ENCODE results near the gene PPCDC. TPM values are rescaled to one million over a fixed set of nuclear protein-coding genes. Genes with fewer than 3 reads are reported as not detected.
A peak's percentile ranks its signal among the peaks of the same experiment; 100 is the strongest.
"Not testable (repeated sequence)": the region's sequence is repeated elsewhere in the genome, so short reads cannot be mapped to it uniquely, and the experiment has no call there.

Gene PPCDC
- total and polyA plus RNA-seq, 8 donors, result 7.9 to 21.3 (median 10.1) TPM

GRCh38 chr15:75076277-75076676, 52.9 kb downstream of the PPCDC start:
- ATAC-seq (no peak), DNase-seq (no peak), FAIRE-seq (no peak)
- Histone ChIP-seq H3K27ac (no peak overlapping the region), H3K4me3 (no peak overlapping the region), H3K27me3 (no peaks in the 10 kb centered on the region), H3K36me3 (no peaks in the 10 kb centered on the region), H3K4me1 (no peaks in the 10 kb centered on the region), H3K9me3 (no peaks in the 10 kb centered on the region)
- TF ChIP-seq CTCF (IDR thresholded peaks at IDR 0.05), result no peak
- intact Hi-C loops (cut with DNase I), result no loop called here
- WGBS, 2 donors, result 88 to 89% methylated on average over 2 of the region's 2 CpGs

DNA sequence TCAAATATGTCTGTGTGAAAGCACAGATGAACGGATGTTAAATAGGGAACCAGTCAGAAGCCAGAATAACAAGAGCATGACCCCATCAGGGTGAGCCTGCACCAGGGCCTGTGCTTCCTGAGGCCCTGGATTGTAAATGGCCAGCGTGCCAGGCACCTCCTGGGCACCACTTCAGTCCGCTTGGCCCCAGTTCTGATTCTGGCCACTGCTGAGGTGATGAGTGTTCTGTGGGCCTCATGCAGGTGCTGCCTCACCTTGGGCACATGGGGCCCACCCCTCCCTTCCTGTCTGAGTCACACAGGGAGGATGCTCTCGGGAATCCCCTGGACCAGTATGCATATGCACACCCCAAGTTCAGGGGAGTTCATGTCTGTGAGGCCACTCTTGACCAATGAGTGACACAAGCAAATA, 54.2 kb downstream of the PPCDC start:
- H3K4me3 ChIP-seq; DNase-seq; H3K36me3 ChIP-seq; H3K27ac ChIP-seq; H3K4me1 ChIP-seq; H3K9me3 ChIP-seq; FAIRE-seq; H3K27me3 ChIP-seq; intact Hi-C loops (cut with DNase I): not testable (repeated sequence)
- 91% methylated on average over 4 of the region's 4 CpGs for WGBS, 2 donors
- peak in 2 of 4 donors; percentile 32 to 48 for ATAC-seq

DNA sequence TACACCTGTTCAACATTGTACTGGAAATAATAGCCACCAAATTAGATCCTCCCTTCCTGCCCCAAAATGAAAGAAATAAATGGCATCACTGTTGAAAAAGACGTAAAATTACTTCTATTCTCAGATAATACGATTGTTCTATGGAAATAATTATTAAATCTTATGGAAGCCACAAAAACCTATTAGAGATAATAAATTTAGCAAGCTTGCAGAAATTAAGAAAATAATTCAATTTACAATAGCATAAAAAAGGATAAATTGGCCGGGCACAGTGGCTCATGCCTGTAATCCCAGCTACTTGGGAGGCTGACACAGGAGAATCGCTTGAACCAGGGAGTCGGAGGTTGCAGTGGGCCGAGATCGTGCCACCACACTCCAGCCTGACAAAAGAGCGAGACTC, 57.8 kb downstream of the PPCDC start:
- FAIRE-seq (no peak), ATAC-seq (no peak), DNase-seq (no peak)
- Histone ChIP-seq H3K27me3 (no peaks in the 10 kb centered on the region), H3K4me1 (no peaks in the 10 kb centered on the region), H3K4me3 (no peak overlapping the region), H3K36me3 (no peaks in the 10 kb centered on the region), H3K27ac (no peak overlapping the region), H3K9me3 (no peaks in the 10 kb centered on the region)
- TF ChIP-seq CTCF (IDR thresholded peaks at IDR 0.05), result no peak
- 89 to 91% methylated on average over 8 of the region's 8 CpGs for WGBS, 2 donors
- intact Hi-C loops (cut with DNase I), result no loop called here

DNA sequence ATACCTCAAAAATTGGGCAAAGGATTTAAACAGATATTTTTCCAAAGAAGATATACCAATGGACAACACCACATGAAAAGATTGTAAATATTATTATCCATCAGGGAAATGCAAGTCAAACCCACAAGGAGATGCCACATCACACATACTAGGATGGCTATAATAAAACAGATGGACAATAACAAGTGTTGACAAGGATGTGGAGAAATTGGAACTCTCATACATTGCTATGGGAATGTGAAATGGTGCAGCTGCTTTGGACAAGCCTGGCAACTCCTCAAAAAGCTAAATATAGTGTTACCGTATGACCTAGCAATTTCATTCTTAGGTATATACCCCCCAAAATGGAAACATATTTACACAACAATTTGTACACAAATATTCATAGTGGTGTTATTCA, 59.3 kb downstream of the PPCDC start:
- H3K27me3 ChIP-seq, result no peaks in the 10 kb centered on the region
- H3K36me3 ChIP-seq, result no peaks in the 10 kb centered on the region
- H3K4me1 ChIP-seq, result no peaks in the 10 kb centered on the region
- H3K4me3 ChIP-seq, result no peak overlapping the region
- 43 to 51% methylated on average over 1 of the region's 1 CpG for WGBS, 2 donors
- FAIRE-seq (no peak), DNase-seq (no peak), ATAC-seq (no peak)
- H3K27ac ChIP-seq, result no peak overlapping the region
- intact Hi-C loops (cut with DNase I), result no loop called here
- H3K9me3 ChIP-seq, result no peaks in the 10 kb centered on the region
- TF ChIP-seq CTCF (IDR thresholded peaks at IDR 0.05), result no peak

DNA sequence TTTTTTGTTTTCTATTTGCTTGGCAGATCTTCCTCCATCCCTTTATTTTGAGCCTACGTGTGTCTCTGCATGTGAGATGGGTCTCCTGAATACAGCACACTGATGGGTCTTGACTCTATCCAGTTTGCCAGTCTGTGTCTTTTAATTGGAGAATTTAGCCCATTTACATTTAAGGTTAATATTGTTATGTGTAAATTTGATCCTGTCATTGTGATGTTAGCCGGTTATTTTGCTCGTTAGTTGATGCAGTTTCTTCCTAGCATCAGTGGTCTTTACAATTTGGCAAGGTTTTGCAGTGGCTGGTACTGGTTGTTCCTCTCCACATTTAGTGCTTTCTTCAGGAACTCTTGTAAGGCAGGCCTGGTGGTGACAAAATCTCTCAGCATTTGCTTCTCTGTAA, 62.3 kb downstream of the PPCDC start:
- DNase-seq; H3K27ac ChIP-seq; H3K4me1 ChIP-seq; H3K27me3 ChIP-seq; H3K36me3 ChIP-seq; H3K9me3 ChIP-seq; H3K4me3 ChIP-seq; intact Hi-C loops (cut with DNase I); FAIRE-seq; ATAC-seq: not testable (repeated sequence)
- WGBS, 2 donors, result 96% methylated on average over 3 of the region's 3 CpGs

- intact Hi-C loops (cut with DNase I), result no loop called here
- ATAC-seq (no peak), DNase-seq (no peak), FAIRE-seq (no peak)
- no peak for TF ChIP-seq CTCF (IDR thresholded peaks at IDR 0.05)
- Histone ChIP-seq H3K4me3 (no peak overlapping the region), H3K27me3 (no peaks in the 10 kb centered on the region), H3K27ac (no peak overlapping the region), H3K4me1 (no peaks in the 10 kb centered on the region), H3K9me3 (no peaks in the 10 kb centered on the region), H3K36me3 (no peaks in the 10 kb centered on the region)
- 90 to 91% methylated on average over 6 of the region's 6 CpGs for WGBS, 2 donors
Observed at GRCh38 chr15:75089456-75090387, 66.3 kb downstream of the PPCDC start.

All from pancreas (tissue), 10 donors.